Measurements from ENCODE around the gene IQGAP2.

The IQGAP2 gene

DNA sequence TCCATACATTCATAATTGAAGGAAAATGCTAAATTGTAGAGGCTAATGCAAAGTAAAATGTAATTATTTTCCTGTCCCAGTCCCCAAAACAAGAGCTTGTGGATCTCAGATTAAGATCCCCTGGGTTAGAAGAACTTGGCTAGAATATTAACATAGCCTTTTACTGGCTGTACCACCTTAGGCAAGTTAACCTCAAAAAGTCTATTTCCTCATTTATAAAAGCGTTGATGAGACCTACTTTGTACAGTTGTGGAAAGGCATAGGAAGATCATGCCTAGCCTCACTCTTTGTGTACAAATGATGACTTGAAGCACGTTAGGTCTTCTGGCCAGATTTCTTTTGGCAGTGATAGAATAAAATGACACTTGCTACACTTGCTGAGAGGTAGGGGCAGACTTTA is 122.9 kb downstream of the IQGAP2 start (continued):
- TF ChIP-seq ZNF366 (tag by site-specific recombination; conservative IDR thresholded peaks at IDR 0.05) = no peak
- no peak for TF ChIP-seq ZNF133 (tag by site-specific recombination; IDR thresholded peaks at IDR 0.05)
- TF ChIP-seq ZBTB8A (tag by site-specific recombination; IDR thresholded peaks at IDR 0.05) = no peak

DNA sequence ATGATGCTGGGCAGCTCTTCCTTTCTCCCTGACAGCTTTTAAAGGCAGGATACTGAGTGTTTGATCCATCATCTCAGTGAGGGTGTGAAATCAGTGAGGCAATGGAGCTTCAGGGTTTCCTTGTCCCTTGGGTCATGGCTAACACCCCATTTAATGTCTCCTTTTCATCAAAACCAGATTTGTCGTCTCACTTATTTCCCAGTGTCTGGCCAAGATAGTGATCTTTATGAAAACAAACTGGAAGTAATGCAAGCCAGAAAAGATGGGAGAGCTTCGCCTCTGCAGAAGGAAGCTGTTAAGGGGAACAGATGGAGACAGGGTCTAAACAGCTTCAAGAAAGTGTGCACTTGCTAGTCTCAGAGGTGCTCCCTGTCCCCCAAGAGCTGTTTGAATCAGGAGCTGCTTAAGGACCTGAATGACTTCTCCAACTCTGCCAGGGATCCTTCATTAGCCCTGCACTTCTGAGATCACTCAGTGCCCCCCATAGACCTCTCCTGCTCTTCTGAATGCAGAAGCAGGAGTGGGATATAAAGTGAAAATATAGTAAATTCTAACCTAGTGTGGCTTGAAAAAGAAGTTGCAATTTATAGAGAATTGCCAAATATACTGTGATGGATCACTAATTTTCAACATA is 124.0 kb downstream of the IQGAP2 start:
- ChIA-PET POLR2A (interaction anchor here (0.6 kb wide), 1 partner anchor 1835 kb away, joined by 3 read pairs; no protein-coding TSS in a partner anchor), CTCF (interaction anchor here (0.6 to 1.2 kb wide), 3 partner anchors 43 to 124 kb away, joined by 3 to 4 read pairs (median 3); no protein-coding TSS in a partner anchor)
- H3K27ac ChIP-seq (ENCODE audit: extremely low read depth, low read depth, low read length) = no peak overlapping the region
- H3K4me1 ChIP-seq (ENCODE audit: control insufficient read depth, insufficient read depth, low read length) = peaks cover 23% of the 10 kb centered on the region
- H3K9me3 ChIP-seq (ENCODE audit: control insufficient read depth, insufficient read depth, low read depth, low read length) = no peaks in the 10 kb centered on the region
- H3K36me3 ChIP-seq (ENCODE audit: control insufficient read depth in 2 of 2, insufficient read depth in 1 of 2, low read length in 2 of 2) = no peaks in the 10 kb centered on the region
- H3K4me3 ChIP-seq (ENCODE audit: low read depth, low read length) = no peak overlapping the region
- 0 out of 2 replicates have a peak, but pooled peaks have one; percentile 33 for TF ChIP-seq OSR2 (tag by site-specific recombination; IDR thresholded peaks at IDR 0.05)
- TF ChIP-seq ZNF416 (tag by site-specific recombination; IDR thresholded peaks at IDR 0.05) = no peak

DNA sequence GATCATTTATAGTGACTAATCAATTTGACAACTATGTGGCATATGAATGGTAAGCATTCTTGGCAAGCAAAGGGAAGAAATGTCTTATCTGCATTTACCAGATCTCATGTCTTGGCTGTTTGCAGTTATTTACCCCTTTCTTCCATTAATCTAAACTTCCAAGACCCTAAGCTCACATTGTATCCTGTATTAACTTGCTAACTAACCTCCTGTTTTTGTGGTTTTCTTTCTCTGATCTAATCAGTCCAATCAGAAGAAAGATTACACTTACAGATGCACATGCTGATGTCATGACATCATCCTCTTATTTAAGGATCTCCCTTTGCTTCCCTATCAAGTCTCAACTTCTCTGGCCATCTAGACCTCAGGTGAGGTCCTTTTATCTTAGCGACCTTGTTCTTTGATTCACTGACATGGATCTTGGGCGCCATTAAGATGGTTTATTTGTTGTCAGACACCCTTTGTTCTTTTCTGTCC is 124.6 kb downstream of the IQGAP2 start:
- POLR2A ChIA-PET = no interaction called here
- Histone ChIP-seq H3K9me3 (ENCODE audit: control insufficient read depth, insufficient read depth, low read depth, low read length) (no peaks in the 10 kb centered on the region), H3K4me3 (ENCODE audit: low read depth, low read length) (no peak overlapping the region), H3K27ac (ENCODE audit: extremely low read depth, low read depth, low read length) (no peak overlapping the region), H3K36me3 (ENCODE audit: control insufficient read depth in 2 of 2, insufficient read depth in 1 of 2, low read length in 2 of 2) (no peaks in the 10 kb centered on the region), H3K4me1 (ENCODE audit: control insufficient read depth, insufficient read depth, low read length) (peaks cover 23% of the 10 kb centered on the region)
- CTCF ChIA-PET = interaction anchor here (0.7 kb wide), 2 partner anchors 22 to 44 kb away, joined by 3 read pairs; no protein-coding TSS in a partner anchor
- TF ChIP-seq ZNF549 (tag by site-specific recombination; IDR thresholded peaks at IDR 0.05) (no peak), HOXD13 (CRISPR knock-in tag; IDR thresholded peaks at IDR 0.05; ENCODE audit: borderline replicate concordance) (no peak), ZNF514 (tag by site-specific recombination; IDR thresholded peaks at IDR 0.05) (no peak), OSR2 (tag by site-specific recombination; IDR thresholded peaks at IDR 0.05) (0 out of 2 replicates have a peak, but pooled peaks have one; percentile 19), ZNF266 (tag by site-specific recombination; IDR thresholded peaks at IDR 0.05; ENCODE audit: low read depth) (no peak), ZBTB17 (tag by site-specific recombination; IDR thresholded peaks at IDR 0.05) (peak; percentile 24; the same call in 1 of the 2 replicates), ZNF311 (tag by site-specific recombination; IDR thresholded peaks at IDR 0.05; ENCODE audit: borderline replicate concordance) (no peak), ZNF837 (tag by site-specific recombination; IDR thresholded peaks at IDR 0.05) (no peak), ZNF350 (tag by site-specific recombination; IDR thresholded peaks at IDR 0.05) (no peak), ZNF341 (tag by site-specific recombination; IDR thresholded peaks at IDR 0.05; ENCODE audit: low read depth) (no peak), ZNF391 (tag by site-specific recombination; IDR thresholded peaks at IDR 0.05; ENCODE audit: borderline replicate concordance, low read depth) (no peak), BCL11A (tag by site-specific recombination; IDR thresholded peaks at IDR 0.05; ENCODE audit: low read depth) (no peak), GLI2 (tag by site-specific recombination; IDR thresholded peaks at IDR 0.05; ENCODE audit: borderline replicate concordance, low read depth) (no peak), PRDM1 (tag by site-specific recombination; IDR thresholded peaks at IDR 0.05) (peak; percentile 54), REPIN1 (tag by site-specific recombination; IDR thresholded peaks at IDR 0.05; ENCODE audit: low read depth) (no peak), ZNF48 (tag by site-specific recombination; IDR thresholded peaks at IDR 0.05) (no peak), ZNF561 (tag by site-specific recombination; IDR thresholded peaks at IDR 0.05; ENCODE audit: borderline replicate concordance) (no peak), ZBTB8A (tag by site-specific recombination; IDR thresholded peaks at IDR 0.05) (no peak), TRIM28 (IDR thresholded peaks at IDR 0.05; ENCODE audit: borderline replicate concordance, low read length) (no peak), GLI4 (tag by site-specific recombination; IDR thresholded peaks at IDR 0.05) (no peak), KLF7 (tag by site-specific recombination; IDR thresholded peaks at IDR 0.05; ENCODE audit: borderline replicate concordance) (no peak), YY2 (tag by site-specific recombination; IDR thresholded peaks at IDR 0.05) (no peak), GLIS2 (tag by site-specific recombination; IDR thresholded peaks at IDR 0.05) (no peak)
- TF ChIP-seq, protein P1, sequence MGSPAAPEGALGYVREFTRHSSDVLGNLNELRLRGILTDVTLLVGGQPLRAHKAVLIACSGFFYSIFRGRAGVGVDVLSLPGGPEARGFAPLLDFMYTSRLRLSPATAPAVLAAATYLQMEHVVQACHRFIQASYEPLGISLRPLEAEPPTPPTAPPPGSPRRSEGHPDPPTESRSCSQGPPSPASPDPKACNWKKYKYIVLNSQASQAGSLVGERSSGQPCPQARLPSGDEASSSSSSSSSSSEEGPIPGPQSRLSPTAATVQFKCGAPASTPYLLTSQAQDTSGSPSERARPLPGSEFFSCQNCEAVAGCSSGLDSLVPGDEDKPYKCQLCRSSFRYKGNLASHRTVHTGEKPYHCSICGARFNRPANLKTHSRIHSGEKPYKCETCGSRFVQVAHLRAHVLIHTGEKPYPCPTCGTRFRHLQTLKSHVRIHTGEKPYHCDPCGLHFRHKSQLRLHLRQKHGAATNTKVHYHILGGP (tag by site-specific recombination; IDR thresholded peaks at IDR 0.05) = no peak
- TF ChIP-seq, protein P2, sequence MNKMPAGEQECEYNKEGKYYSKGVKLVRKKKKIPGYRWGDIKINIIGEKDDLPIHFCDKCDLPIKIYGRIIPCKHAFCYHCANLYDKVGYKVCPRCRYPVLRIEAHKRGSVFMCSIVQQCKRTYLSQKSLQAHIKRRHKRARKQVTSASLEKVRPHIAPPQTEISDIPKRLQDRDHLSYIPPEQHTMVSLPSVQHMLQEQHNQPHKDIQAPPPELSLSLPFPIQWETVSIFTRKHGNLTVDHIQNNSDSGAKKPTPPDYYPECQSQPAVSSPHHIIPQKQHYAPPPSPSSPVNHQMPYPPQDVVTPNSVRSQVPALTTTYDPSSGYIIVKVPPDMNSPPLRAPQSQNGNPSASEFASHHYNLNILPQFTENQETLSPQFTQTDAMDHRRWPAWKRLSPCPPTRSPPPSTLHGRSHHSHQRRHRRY (tag by site-specific recombination; IDR thresholded peaks at IDR 0.05) = no peak
- TF ChIP-seq, protein P3, sequence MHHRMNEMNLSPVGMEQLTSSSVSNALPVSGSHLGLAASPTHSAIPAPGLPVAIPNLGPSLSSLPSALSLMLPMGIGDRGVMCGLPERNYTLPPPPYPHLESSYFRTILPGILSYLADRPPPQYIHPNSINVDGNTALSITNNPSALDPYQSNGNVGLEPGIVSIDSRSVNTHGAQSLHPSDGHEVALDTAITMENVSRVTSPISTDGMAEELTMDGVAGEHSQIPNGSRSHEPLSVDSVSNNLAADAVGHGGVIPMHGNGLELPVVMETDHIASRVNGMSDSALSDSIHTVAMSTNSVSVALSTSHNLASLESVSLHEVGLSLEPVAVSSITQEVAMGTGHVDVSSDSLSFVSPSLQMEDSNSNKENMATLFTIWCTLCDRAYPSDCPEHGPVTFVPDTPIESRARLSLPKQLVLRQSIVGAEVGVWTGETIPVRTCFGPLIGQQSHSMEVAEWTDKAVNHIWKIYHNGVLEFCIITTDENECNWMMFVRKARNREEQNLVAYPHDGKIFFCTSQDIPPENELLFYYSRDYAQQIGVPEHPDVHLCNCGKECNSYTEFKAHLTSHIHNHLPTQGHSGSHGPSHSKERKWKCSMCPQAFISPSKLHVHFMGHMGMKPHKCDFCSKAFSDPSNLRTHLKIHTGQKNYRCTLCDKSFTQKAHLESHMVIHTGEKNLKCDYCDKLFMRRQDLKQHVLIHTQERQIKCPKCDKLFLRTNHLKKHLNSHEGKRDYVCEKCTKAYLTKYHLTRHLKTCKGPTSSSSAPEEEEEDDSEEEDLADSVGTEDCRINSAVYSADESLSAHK (tag by site-specific recombination; IDR thresholded peaks at IDR 0.05) = no peak

Measured in HEK293 (cell line).